DOHH2 (cell line): ENCODE data around the gene JARID2.
"Not testable (repeated sequence)": the region's sequence is repeated elsewhere in the genome, so short reads cannot be mapped to it uniquely, and the experiment has no call there.

Experiments
- H3F3A ChIP-seq: fragments of 200-600 bp; sonication (generic), shearing (Covaris generic); 2 replicates; pipeline ENCODE4 v1.6.0; 2016; ENCODE audit warnings: antibody characterized with exemption, mild to moderate bottlenecking; ENCODE audit not compliant: control insufficient read depth, insufficient read depth
- H3K27ac ChIP-seq: fragments of 200-600 bp; sonication (generic); 2 replicates; pipeline ENCODE4 v1.5.1; 2014; ENCODE audit warnings: low read depth, mild to moderate bottlenecking, low read length, moderate library complexity
- H3K27me3 ChIP-seq: fragments of 200-600 bp; sonication (generic); 2 replicates; pipeline ENCODE4 v1.6.1; 2014; ENCODE audit warnings: mild to moderate bottlenecking, low read length, mixed read lengths; ENCODE audit not compliant: control insufficient read depth
- H3K36me3 ChIP-seq: fragments of 200-600 bp; sonication (generic); 2 replicates; pipeline ENCODE4 v1.6.1; 2014; ENCODE audit warnings: mild to moderate bottlenecking, low read length, moderate library complexity, mixed read lengths; ENCODE audit not compliant: control insufficient read depth
- H3K4me1 ChIP-seq: fragments of 200-600 bp; sonication (generic); 2 replicates; pipeline ENCODE4 v1.6.1; 2014; ENCODE audit warnings: mild to moderate bottlenecking, low read length, mixed read lengths; ENCODE audit not compliant: control insufficient read depth
- H3K4me2 ChIP-seq: fragments of 200-600 bp; sonication (generic); 2 replicates; pipeline ENCODE4 v1.6.0; 2014; ENCODE audit warnings: mild to moderate bottlenecking, low read length, moderate library complexity
- H3K4me3 ChIP-seq: fragments of 200-600 bp; sonication (generic); 2 replicates; pipeline ENCODE4 v1.5.1; 2014; ENCODE audit warnings: mild to moderate bottlenecking, low read length, mixed read lengths
- H3K79me2 ChIP-seq: fragments of 200-600 bp; sonication (generic); 2 replicates; pipeline ENCODE4 v1.6.1; 2014; ENCODE audit warnings: mild to moderate bottlenecking, low read length, mixed read lengths; ENCODE audit not compliant: control insufficient read depth
- H3K9me2 ChIP-seq: fragments of 200-600 bp; sonication (generic); replicated peaks from 2 replicates; pipeline ENCODE4 v1.6.1; 2014; ENCODE audit warnings: mild to moderate bottlenecking, low read length, mixed read lengths; ENCODE audit not compliant: control insufficient read depth
- H3K9me3 ChIP-seq: fragments of 200-600 bp; sonication (generic); 2 replicates; pipeline ENCODE4 v1.6.1; 2014; ENCODE audit warnings: antibody characterized with exemption, low read length, mixed read lengths; ENCODE audit not compliant: control insufficient read depth, insufficient read depth
- H4K20me1 ChIP-seq: fragments of 200-600 bp; sonication (generic); 2 replicates; pipeline ENCODE4 v1.6.0; 2014; ENCODE audit warnings: low read depth, mild to moderate bottlenecking, antibody characterized with exemption, low read length, moderate library complexity; ENCODE audit not compliant: control insufficient read depth, insufficient read depth
- CTCF ChIP-seq: fragments of 200-600 bp; sonication (generic); IDR thresholded peaks from one replicate; pipeline ENCODE4 v1.5.1; 2014; ENCODE audit warnings: antibody characterized with exemption, mild to moderate bottlenecking, low read depth, low read length; ENCODE audit not compliant: poor library complexity, severe bottlenecking
- EZH2phosphoT487 ChIP-seq: fragments of 200-600 bp; sonication (generic); IDR thresholded peaks from 2 replicates; pipeline ENCODE4 v1.6.1; 2017; ENCODE audit warnings: borderline replicate concordance, mild to moderate bottlenecking, antibody characterized with exemption, low read length, moderate library complexity, mixed read lengths

JARID2 gene

GRCh38 chr6:15320693-15321092, 74.8 kb downstream of the JARID2 start:
- Histone ChIP-seq H3K27ac (no peak overlapping the region), H3K79me2 (peaks cover 18% of the 10 kb centered on the region), H3K4me3 (no peak overlapping the region), H3K36me3 (no peaks in the 10 kb centered on the region), H4K20me1 (no peaks in the 10 kb centered on the region), H3K4me2 (no peak overlapping the region), H3K9me3 (no peaks in the 10 kb centered on the region), H3K27me3 (no peaks in the 10 kb centered on the region), H3K4me1 (peaks cover 18% of the 10 kb centered on the region), H3F3A (no peaks in the 10 kb centered on the region), H3K9me2 (no peaks in the 10 kb centered on the region)
- no peak for TF ChIP-seq EZH2phosphoT487
- no peak for TF ChIP-seq CTCF

- Histone ChIP-seq H3F3A (no peaks in the 10 kb centered on the region; the same call in 1 of the 2 replicates), H3K79me2 (peaks cover 17% of the 10 kb centered on the region), H3K36me3 (no peaks in the 10 kb centered on the region), H3K4me3 (no peak overlapping the region), H3K27ac (no peak overlapping the region), H3K27me3 (no peaks in the 10 kb centered on the region), H3K4me1 (peaks cover 31% of the 10 kb centered on the region), H4K20me1 (no peaks in the 10 kb centered on the region), H3K9me2 (no peaks in the 10 kb centered on the region), H3K9me3 (no peaks in the 10 kb centered on the region), H3K4me2 (no peak overlapping the region)
- no peak for TF ChIP-seq EZH2phosphoT487
- TF ChIP-seq CTCF, result no peak
Observed at GRCh38 chr6:15322184-15322583, 76.3 kb downstream of the JARID2 start.

- Histone ChIP-seq H3K4me1 (peaks cover 38% of the 10 kb centered on the region), H3K4me2 (no peak overlapping the region), H3K27ac (no peak overlapping the region)
Observed at GRCh38 chr6:15322781-15323536, 77.1 kb downstream of the JARID2 start.

GRCh38 chr6:15323611-15324010, 77.7 kb downstream of the JARID2 start:
- H3K27ac ChIP-seq, H3K4me3 ChIP-seq, H4K20me1 ChIP-seq, H3K36me3 ChIP-seq, H3K27me3 ChIP-seq, H3F3A ChIP-seq, H3K4me2 ChIP-seq, H3K9me2 ChIP-seq, H3K9me3 ChIP-seq: not testable (repeated sequence)
- H3K4me1 ChIP-seq, result peaks cover 41% of the 10 kb centered on the region
- peaks cover 20% of the 10 kb centered on the region for H3K79me2 ChIP-seq

More at GRCh38 chr6:15322781-15323536, 77.1 kb downstream of the JARID2 start:
- no peaks in the 10 kb centered on the region for H3K36me3 ChIP-seq
- H3K4me3 ChIP-seq, result no peak overlapping the region
- H3K9me2 ChIP-seq, result no peaks in the 10 kb centered on the region
- H3K9me3 ChIP-seq, result no peaks in the 10 kb centered on the region
- H3K79me2 ChIP-seq, result peaks cover 19% of the 10 kb centered on the region
- TF ChIP-seq EZH2phosphoT487, result no peak
- no peak for TF ChIP-seq CTCF
- H3F3A ChIP-seq, result no peaks in the 10 kb centered on the region; the same call in 1 of the 2 replicates
- no peaks in the 10 kb centered on the region for H4K20me1 ChIP-seq
- no peaks in the 10 kb centered on the region for H3K27me3 ChIP-seq
